G401 (cell line): ENCODE measurements around the gene HINFP. TPM values are rescaled to one million over a fixed set of nuclear protein-coding genes. Genes with fewer than 3 reads are reported as not detected.
"Not testable (repeated sequence)": the region's sequence is repeated elsewhere in the genome, so short reads cannot be mapped to it uniquely, and the experiment has no call there.

Source experiments
- DNase-seq: peaks from one replicate; pipeline ENCODE4 v3.0.0-alpha.2; 2015; ENCODE audit warnings: low spot score
- in situ Hi-C: cut with HindIII; loops from 2 replicates; pipeline ENCODE4 v1.10.0; 2016; ENCODE audit warnings: low sequenced_read_pairs, mixed read lengths
- total RNA-seq: library from RNA; depleted of rRNA; stranded (reverse); fragments of >200 nt; shearing (Covaris generic); gene quantifications from 2 replicates; pipeline ENCODE4 v1.2.3, GENCODE V29; 2014

HINFP gene
- total RNA-seq, 1 experiment from 2014 or later, result 22.4 TPM

- in situ Hi-C loops, result no loop called here
- peak; percentile 100 for DNase-seq
Measured at GRCh38 chr11:119095066-119095880, 26.1 kb upstream of the HINFP start.

- in situ Hi-C loops, result loop anchor here (10.0 to 25.0 kb wide), 2 partner anchors 85 to 213 kb away; partner anchors contain the start of genes MCAM, RPS25 and TRAPPC4
- DNase-seq, result no peak
Measured at GRCh38 chr11:119099711-119100110, 21.7 kb upstream of the HINFP start.

GRCh38 chr11:119100246-119100970, 21.0 kb upstream of the HINFP start:
- no peak for DNase-seq
- in situ Hi-C loops, result loop anchor here (10.0 to 25.0 kb wide), 2 partner anchors 86 to 212 kb away; partner anchors contain the start of genes MCAM, RPS25 and TRAPPC4

- no peak for DNase-seq
Measured at GRCh38 chr11:119100994-119101758, 20.2 kb upstream of the HINFP start.

GRCh38 chr11:119101759-119102423, 19.5 kb upstream of the HINFP start, which contains the start of gene DPAGT1:
TSS of gene DPAGT1 (minus strand) at chr11:119101853. CDS start at chr11:119101655, 198 bp downstream.
- in situ Hi-C loops, result loop anchor here (10.0 to 25.0 kb wide), 2 partner anchors 87 to 210 kb away; partner anchors contain the start of genes MCAM, RPS25 and TRAPPC4
- peak; percentile 99 for DNase-seq

More at GRCh38 chr11:119100994-119101758, 20.2 kb upstream of the HINFP start:
- in situ Hi-C loops, result loop anchor here (10.0 to 25.0 kb wide), 2 partner anchors 86 to 211 kb away; partner anchors contain the start of genes MCAM, RPS25 and TRAPPC4

GRCh38 chr11:119103161-119103664, 18.2 kb upstream of the HINFP start:
- in situ Hi-C loops, result loop anchor here (10.0 to 25.0 kb wide), 2 partner anchors 88 to 209 kb away; partner anchors contain the start of genes MCAM, RPS25 and TRAPPC4
- not testable (repeated sequence) for DNase-seq

- no peak for DNase-seq
- in situ Hi-C loops, result loop anchor here (10.0 to 25.0 kb wide), 2 partner anchors 89 to 209 kb away; partner anchors contain the start of genes MCAM, RPS25 and TRAPPC4
Measured at GRCh38 chr11:119103793-119104192, 17.6 kb upstream of the HINFP start.

GRCh38 chr11:119106564-119107537, 14.5 kb upstream of the HINFP start, which contains the start of gene C2CD2L:
TSS of gene C2CD2L (plus strand) at chr11:119107344. CDS start at chr11:119107742, 398 bp downstream.
- in situ Hi-C loops, result loop anchor here (10.0 to 25.0 kb wide), 2 partner anchors 92 to 205 kb away; partner anchors contain the start of genes MCAM, RPS25 and TRAPPC4
- peak; percentile 91 for DNase-seq

GRCh38 chr11:119107538-119108145, 13.7 kb upstream of the HINFP start:
- in situ Hi-C loops, result loop anchor here (10.0 to 25.0 kb wide), 2 partner anchors 93 to 205 kb away; partner anchors contain the start of genes MCAM, RPS25 and TRAPPC4
- no peak for DNase-seq

GRCh38 chr11:119108146-119108856, 13.1 kb upstream of the HINFP start:
- in situ Hi-C loops, result loop anchor here (10.0 to 25.0 kb wide), 2 partner anchors 94 to 204 kb away; partner anchors contain the start of genes MCAM, RPS25 and TRAPPC4
- peak; percentile 51 for DNase-seq

- in situ Hi-C loops, result loop anchor here (10.0 to 25.0 kb wide), 2 partner anchors 94 to 203 kb away; partner anchors contain the start of genes MCAM, RPS25 and TRAPPC4
- DNase-seq, result no peak
Measured at GRCh38 chr11:119108857-119109221, 12.5 kb upstream of the HINFP start.

GRCh38 chr11:119109843-119110242, 11.5 kb upstream of the HINFP start:
- in situ Hi-C loops, result loop anchor here (10.0 to 25.0 kb wide), 2 partner anchors 95 to 202 kb away; partner anchors contain the start of genes MCAM, RPS25 and TRAPPC4
- DNase-seq, result no peak

- in situ Hi-C loops, result loop anchor here (25.0 kb wide), 1 partner anchor 202 kb away; the partner anchor contains the start of gene MCAM
- no peak for DNase-seq
Measured at GRCh38 chr11:119110439-119110838, 10.9 kb upstream of the HINFP start.

- DNase-seq, result no peak
- in situ Hi-C loops, result loop anchor here (25.0 kb wide), 1 partner anchor 201 kb away; the partner anchor contains the start of gene MCAM
Measured at GRCh38 chr11:119111361-119111925, 9.9 kb upstream of the HINFP start.
